Spleen (tissue), 11 donors: ENCODE results near the gene HNMT. TPM values are rescaled to one million over a fixed set of nuclear protein-coding genes. Genes with fewer than 3 reads are reported as not detected.

Experiments
- DNase-seq: peaks from one replicate; pipeline ENCODE4 v3.0.0-alpha.2; 2020
- H3K27ac ChIP-seq, 8 donors: fragments of 200-600 bp; sonication (generic) in 7 of 8; 1 replicate in 4 of 8; 2 replicates in 4 of 8; pipeline versions ENCODE4 v1.5.0 to v1.8.0; 2016 to 2021; ENCODE audit warnings: inconsistent platforms in 4 of 8, mild to moderate bottlenecking in 4 of 8, moderate library complexity in 1 of 8
- H3K27me3 ChIP-seq, 7 donors: fragments of 200-600 bp; sonication (generic) in 6 of 7; replicated peaks in 1 of 7; 1 replicate in 4 of 7; 2 replicates in 3 of 7; pipeline versions ENCODE4 v1.5.0 to v1.8.0; 2016 to 2021; ENCODE audit warnings: inconsistent platforms in 3 of 7, mild to moderate bottlenecking in 1 of 7
- H3K36me3 ChIP-seq, 6 donors: fragments of 200-600 bp; sonication (generic) in 5 of 6; 1 replicate in 4 of 6; 2 replicates in 2 of 6; pipeline versions ENCODE4 v1.5.0 to v1.8.0; 2016 to 2021; ENCODE audit warnings: inconsistent platforms in 2 of 6
- H3K4me1 ChIP-seq, 6 donors: fragments of 200-600 bp; sonication (generic) in 5 of 6; 1 replicate in 3 of 6; 2 replicates in 3 of 6; pipeline versions ENCODE4 v1.5.0 to v1.8.0; 2016 to 2021; ENCODE audit warnings: inconsistent platforms in 3 of 6
- H3K4me3 ChIP-seq, 8 donors: fragments of 200-600 bp; sonication (generic) in 7 of 8; 1 replicate in 4 of 8; 2 replicates in 4 of 8; pipeline versions ENCODE4 v1.5.0 to v1.8.0; 2016 to 2021; ENCODE audit warnings: inconsistent platforms in 4 of 8, mild to moderate bottlenecking in 4 of 8, moderate library complexity in 2 of 8
- H3K9me3 ChIP-seq, 8 donors: fragments of 200-600 bp; sonication (generic) in 7 of 8; 1 replicate in 4 of 8; 2 replicates in 4 of 8; pipeline versions ENCODE4 v1.5.0 to v1.8.0; 2016 to 2021; ENCODE audit warnings: inconsistent platforms in 4 of 8
- POLR2A ChIP-seq, 3 donors: fragments of 450-650 bp; IDR thresholded peaks; one replicate each; pipeline ENCODE4 v1.5.1; 2017; ENCODE audit warnings: antibody characterized with exemption in 3 of 3, mild to moderate bottlenecking in 1 of 3
- POLR2AphosphoS5 ChIP-seq, 3 donors: sonication (generic); formaldehyde crosslinking; IDR thresholded peaks; one replicate each; pipeline ENCODE4 v1.5.1; 2017; ENCODE audit warnings: antibody characterized with exemption in 3 of 3
- WGBS, 5 donors: extraction: QIAGEN DNeasy Blood & Tissue Kit in 3 of 5; methylation state at CpG; one replicate each; pipeline versions ENCODE4 v1.1.5 to v1.1.7; 2013 to 2018; 5-methylcytosine and 5-hydroxymethylcytosine counted together
- intact Hi-C: fragments of 100-400 bp; cut with DNase I; formaldehyde crosslinking; loops from one replicate; pipeline ENCODE4 v1.15.0; 2023; ENCODE audit warnings: low total_unique reads
- polyA plus RNA-seq, 3 donors: library from polyadenylated mRNA; stranded (reverse); fragments of 200-250 nt; gene quantifications; one replicate each; pipeline ENCODE4 v1.2.1, GENCODE V29; 2013
- total RNA-seq, 7 donors: library from RNA; depleted of rRNA in 3 of 7; stranded (reverse); fragments of >200 nt in 3 of 7; fragmentation: NEBNext Ultra II Directional in 4 of 7; extraction: Animal tissue kit (Norgen Biotek cat#: 25700) in 4 of 7; gene quantifications; one replicate each; pipeline versions ENCODE4 v1.1.0 to v1.2.1, GENCODE V29; 2016 to 2021
- TF ChIP-seq, protein P1 (sequence below), 11 experiments: fragments of 200-600 bp in 7 of 11; fragments of 450-650 bp in 4 of 11; sonication (generic) in 4 of 11; IDR thresholded peaks in 8 of 11; conservative IDR thresholded peaks in 3 of 11; 1 replicate in 7 of 11; 2 replicates in 4 of 11; pipeline versions ENCODE4 v1.4.0 to v1.8.0; 2016 to 2021; ENCODE audit warnings: antibody characterized with exemption in 11 of 11, inconsistent platforms in 4 of 11, mild to moderate bottlenecking in 1 of 11
- donor health status: healthy with polysubstance abuse.
- donor health status: DM: no; HTN: no; CAD: no; lungs with moderate emphysema.
- donor health status: DM: no; HTN: no; CAD: no.
- donor health status: Bipolar disorder and iron deficiency.
- donor health status: healthy.
- donor health status: DM: no; HTN: no; CAD: no.
- donor health status: DM: yes; HTN: yes; CAD: no.

Gene HNMT
- total and polyA plus RNA-seq, 10 donors = 31.2 to 74.2 (median 45.6) TPM

DNA sequence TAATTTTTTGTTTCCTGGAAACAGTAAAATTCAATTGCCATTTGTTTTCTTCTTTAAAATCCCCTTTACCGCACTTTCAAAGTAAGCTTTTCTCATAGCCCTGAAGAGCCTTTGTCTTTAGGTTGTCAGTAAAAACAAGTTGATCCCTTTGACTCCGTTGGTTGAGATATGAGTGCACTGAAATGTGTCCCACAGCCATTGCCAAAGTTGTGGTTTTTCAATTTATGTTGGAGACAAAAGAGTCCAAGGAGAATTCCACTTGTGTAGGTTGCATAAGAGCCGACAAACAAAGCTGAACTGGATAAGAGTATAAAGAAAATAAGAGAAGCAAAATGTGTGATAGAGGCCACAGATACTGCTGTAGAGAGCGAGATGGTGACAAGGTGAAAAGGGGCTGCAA, 26.1 kb upstream of the HNMT start:
- Histone ChIP-seq H3K27ac (no peak overlapping the region), H3K4me1 (no peaks in the 10 kb centered on the region), H3K4me3 (no peak overlapping the region), H3K9me3 (no peaks in the 10 kb centered on the region), H3K27me3 (no peaks in the 10 kb centered on the region), H3K36me3 (no peaks in the 10 kb centered on the region)
- DNase-seq = no peak
- WGBS, 5 donors = 83 to 89% (median 87%) methylated on average over 4 of the region's 4 CpGs
- TF ChIP-seq POLR2AphosphoS5 (IDR thresholded peaks at IDR 0.05) (no peak), POLR2A (IDR thresholded peaks at IDR 0.05) (no peak)
- TF ChIP-seq, protein P1, sequence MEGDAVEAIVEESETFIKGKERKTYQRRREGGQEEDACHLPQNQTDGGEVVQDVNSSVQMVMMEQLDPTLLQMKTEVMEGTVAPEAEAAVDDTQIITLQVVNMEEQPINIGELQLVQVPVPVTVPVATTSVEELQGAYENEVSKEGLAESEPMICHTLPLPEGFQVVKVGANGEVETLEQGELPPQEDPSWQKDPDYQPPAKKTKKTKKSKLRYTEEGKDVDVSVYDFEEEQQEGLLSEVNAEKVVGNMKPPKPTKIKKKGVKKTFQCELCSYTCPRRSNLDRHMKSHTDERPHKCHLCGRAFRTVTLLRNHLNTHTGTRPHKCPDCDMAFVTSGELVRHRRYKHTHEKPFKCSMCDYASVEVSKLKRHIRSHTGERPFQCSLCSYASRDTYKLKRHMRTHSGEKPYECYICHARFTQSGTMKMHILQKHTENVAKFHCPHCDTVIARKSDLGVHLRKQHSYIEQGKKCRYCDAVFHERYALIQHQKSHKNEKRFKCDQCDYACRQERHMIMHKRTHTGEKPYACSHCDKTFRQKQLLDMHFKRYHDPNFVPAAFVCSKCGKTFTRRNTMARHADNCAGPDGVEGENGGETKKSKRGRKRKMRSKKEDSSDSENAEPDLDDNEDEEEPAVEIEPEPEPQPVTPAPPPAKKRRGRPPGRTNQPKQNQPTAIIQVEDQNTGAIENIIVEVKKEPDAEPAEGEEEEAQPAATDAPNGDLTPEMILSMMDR (IDR thresholded peaks at IDR 0.05 in 8 of 11, conservative IDR thresholded peaks at IDR 0.05 in 3 of 11) = no peak
- intact Hi-C loops = no loop called here

DNA sequence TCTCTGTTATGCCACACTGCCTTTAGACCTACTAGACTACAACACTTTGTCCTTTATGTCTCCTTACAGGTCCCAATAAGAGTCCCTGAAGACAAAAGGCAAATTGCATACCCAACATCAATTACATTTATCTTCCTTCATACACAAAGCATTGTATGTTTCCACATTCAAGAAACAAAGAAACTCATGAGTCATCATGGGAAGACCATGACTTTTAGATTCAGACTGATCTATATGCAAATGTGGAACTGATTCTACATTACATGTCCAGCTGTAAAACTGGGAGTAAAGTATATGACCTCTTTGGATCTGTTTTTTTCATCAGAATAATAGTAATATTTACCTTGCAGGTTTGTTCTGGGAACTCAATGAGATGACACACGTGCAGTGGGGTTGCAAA, 25.2 kb upstream of the HNMT start:
- Histone ChIP-seq H3K4me3 (no peak overlapping the region), H3K27me3 (no peaks in the 10 kb centered on the region), H3K27ac (no peak overlapping the region), H3K36me3 (no peaks in the 10 kb centered on the region), H3K9me3 (no peaks in the 10 kb centered on the region), H3K4me1 (no peaks in the 10 kb centered on the region)
- intact Hi-C loops = no loop called here
- 65 to 80% (median 71%) methylated on average over 1 of the region's 1 CpG for WGBS, 5 donors
- no peak for DNase-seq
- TF ChIP-seq POLR2AphosphoS5 (IDR thresholded peaks at IDR 0.05) = no peak
- TF ChIP-seq POLR2A (IDR thresholded peaks at IDR 0.05) = no peak
- TF ChIP-seq, protein P1 (IDR thresholded peaks at IDR 0.05 in 8 of 11, conservative IDR thresholded peaks at IDR 0.05 in 3 of 11) = no peak

DNA sequence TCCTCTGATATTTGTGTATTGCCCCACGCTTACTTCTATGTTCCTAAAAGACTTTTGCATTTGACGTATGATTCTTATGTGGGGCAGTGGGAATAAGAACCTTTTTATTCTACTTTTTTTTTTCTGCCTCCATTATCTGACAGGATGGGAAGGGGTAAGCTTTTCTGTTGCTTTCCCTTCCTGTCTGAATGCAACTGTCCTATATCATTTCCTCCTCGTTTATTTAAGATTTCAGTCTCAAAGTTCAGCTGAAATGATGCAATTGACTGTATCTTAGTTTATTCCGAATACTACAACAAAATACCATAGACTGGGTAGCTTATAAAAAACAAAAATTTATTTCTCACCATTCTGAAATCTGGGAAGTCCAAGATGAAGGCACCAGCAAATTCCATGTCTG, 24.1 kb upstream of the HNMT start:
- Histone ChIP-seq H3K9me3 (no peaks in the 10 kb centered on the region), H3K27ac (no peak overlapping the region), H3K4me3 (no peak overlapping the region), H3K36me3 (no peaks in the 10 kb centered on the region), H3K4me1 (no peaks in the 10 kb centered on the region), H3K27me3 (no peaks in the 10 kb centered on the region)
- intact Hi-C loops = no loop called here
- TF ChIP-seq POLR2A (IDR thresholded peaks at IDR 0.05) = no peak
- TF ChIP-seq, protein P1 (IDR thresholded peaks at IDR 0.05 in 8 of 11, conservative IDR thresholded peaks at IDR 0.05 in 3 of 11) = no peak
- TF ChIP-seq POLR2AphosphoS5 (IDR thresholded peaks at IDR 0.05) = no peak
- WGBS, 5 donors = 76 to 86% (median 76%) methylated on average over 4 of the region's 4 CpGs
- DNase-seq = no peak

DNA sequence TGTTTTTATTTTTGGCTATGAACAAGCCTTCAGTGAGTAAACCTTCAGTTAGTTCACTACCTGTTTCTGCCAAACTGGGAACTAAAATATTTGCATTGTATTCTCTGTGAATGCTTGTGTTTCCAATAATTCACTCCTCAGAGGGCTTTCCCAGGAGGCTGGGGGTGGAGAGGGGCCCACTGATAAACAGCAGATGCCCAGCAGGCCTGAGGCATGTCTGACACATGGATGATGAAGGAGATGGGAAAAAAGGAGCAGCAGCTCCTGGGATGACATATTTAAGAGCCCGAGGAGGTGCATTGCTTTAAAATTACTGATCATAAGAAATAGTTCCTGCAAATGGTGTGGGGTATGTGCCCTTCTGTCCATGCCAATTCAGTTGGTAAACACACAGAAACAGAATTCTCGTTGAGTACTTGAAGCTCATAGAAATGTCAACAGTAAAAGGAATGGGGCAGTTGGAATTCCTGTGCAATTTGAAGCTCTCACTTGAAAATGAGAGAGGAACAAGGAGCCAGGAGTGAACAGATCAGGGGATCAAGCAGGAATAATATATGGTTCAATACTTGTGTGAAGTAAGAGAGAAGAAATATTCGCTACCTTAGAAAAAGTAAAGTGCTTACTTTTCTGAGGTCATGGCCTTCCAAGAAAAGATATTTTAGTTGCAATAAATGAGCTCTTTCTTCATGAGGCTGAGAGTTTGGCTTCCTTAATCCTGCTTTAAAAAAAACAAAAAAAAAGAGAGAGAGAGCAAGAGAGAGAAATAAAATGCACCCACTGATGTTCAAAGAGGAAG, 22.0 kb upstream of the HNMT start:
- no peak overlapping the region for H3K4me3 ChIP-seq
- 62 to 82% (median 75%) methylated on average over 3 of the region's 3 CpGs for WGBS, 5 donors
- no peaks in the 10 kb centered on the region for H3K4me1 ChIP-seq
- no peak for DNase-seq
- no peaks in the 10 kb centered on the region for H3K9me3 ChIP-seq
- no peaks in the 10 kb centered on the region for H3K27me3 ChIP-seq
- TF ChIP-seq POLR2AphosphoS5 (IDR thresholded peaks at IDR 0.05) = no peak
- TF ChIP-seq, protein P1 (IDR thresholded peaks at IDR 0.05 in 8 of 11, conservative IDR thresholded peaks at IDR 0.05 in 3 of 11) = no peak
- no peak for TF ChIP-seq POLR2A (IDR thresholded peaks at IDR 0.05)
- no peaks in the 10 kb centered on the region for H3K36me3 ChIP-seq
- H3K27ac ChIP-seq = no peak overlapping the region
- intact Hi-C loops = no loop called here
